Stimulated activated naive CD4-positive, alpha-beta T cell (primary cell): ENCODE data around the gene FCMR.
A peak's percentile ranks its signal among the peaks of the same experiment; 100 is the strongest.

Experiments used
- DNase-seq, 6 experiments: peaks; one replicate each; lab custom pipeline; 2025; lab: John Stamatoyannopoulos, UW

FCMR gene, protein sequence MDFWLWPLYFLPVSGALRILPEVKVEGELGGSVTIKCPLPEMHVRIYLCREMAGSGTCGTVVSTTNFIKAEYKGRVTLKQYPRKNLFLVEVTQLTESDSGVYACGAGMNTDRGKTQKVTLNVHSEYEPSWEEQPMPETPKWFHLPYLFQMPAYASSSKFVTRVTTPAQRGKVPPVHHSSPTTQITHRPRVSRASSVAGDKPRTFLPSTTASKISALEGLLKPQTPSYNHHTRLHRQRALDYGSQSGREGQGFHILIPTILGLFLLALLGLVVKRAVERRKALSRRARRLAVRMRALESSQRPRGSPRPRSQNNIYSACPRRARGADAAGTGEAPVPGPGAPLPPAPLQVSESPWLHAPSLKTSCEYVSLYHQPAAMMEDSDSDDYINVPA

DNA sequence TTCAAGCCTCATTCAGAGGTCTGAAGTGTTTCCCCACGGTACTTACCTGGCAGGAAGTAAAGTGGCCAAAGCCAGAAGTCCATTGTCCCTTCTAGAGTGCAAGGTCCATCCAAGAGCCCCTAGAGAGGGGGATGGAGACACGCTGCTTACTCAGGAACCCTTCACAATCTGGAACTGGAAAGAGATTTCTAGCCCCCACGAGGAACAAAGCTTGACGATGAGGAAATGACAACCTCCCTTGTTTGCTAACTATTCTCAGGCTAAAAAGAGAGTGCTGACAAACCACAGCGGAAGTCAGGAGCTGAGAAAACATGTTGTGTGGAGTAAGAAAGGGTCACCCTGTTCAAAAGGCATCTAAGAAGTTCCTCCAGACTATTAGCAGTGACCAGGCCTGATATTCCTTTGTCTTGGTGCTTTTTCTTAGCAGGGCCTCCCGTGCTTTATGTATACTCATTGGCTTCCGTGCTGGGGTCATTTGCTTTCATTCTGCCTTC, at the start of gene FCMR:
Gene FCMR, minus strand, starts transcription at position 170 of the 494 bp plus-strand sequence. Its CDS starts 87 bp downstream, at position 83.
- peak; percentile 29 to 83 (median 59) for DNase-seq

- no peak for DNase-seq
Measured at GRCh38 chr1:206971029-206971655, 49.4 kb upstream of the FCMR start.

DNA sequence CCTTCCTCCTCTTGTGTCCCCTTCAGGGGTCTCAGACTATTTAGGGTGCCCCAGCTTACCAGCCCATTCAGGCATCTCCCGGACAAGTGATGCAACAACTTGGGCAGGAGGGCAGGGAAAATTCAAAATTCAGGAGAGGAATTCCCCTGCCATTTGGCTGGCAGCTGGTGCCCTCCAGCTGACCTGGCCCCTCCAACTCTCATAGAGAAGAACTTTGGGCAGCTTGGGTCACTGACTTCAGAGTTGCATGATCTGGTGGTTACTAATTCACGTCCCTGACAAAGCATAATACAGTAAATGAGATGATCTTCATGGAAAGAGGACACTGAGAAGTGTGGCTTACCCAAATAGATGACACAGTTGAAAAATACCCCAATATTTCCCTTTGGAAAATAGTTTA, 48.7 kb upstream of the FCMR start, which contains the start of gene FCAMR:
Gene FCAMR, minus strand, starts transcription at position 15 of the 400 bp plus-strand sequence. CDS start 335 bp downstream, outside the sequence.
- DNase-seq = no peak

GRCh38 chr1:206969090-206969489, 47.3 kb upstream of the FCMR start:
- no peak for DNase-seq

GRCh38 chr1:206967096-206967849, 45.5 kb upstream of the FCMR start:
- peak in 1 of 6 experiments; percentile 6 for DNase-seq

DNA sequence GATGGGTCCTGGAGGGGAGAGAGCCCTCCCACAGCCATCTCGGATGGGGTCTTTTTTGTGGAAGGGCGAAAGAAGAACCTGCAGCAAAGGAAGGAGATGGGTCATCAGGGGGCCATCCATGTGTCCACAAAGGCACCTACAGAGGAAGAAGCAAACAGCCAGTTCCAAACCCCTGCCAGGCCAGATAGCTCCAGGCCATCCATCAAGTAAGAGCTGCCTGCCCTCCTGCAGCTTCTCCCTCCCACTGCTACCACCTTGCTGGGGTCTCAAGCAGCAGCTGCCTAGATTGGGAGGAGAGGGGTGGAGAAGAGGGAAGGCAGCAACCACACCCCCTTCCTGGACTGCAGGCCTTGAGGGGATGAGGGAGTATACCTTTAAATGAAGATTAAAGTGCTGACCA, 44.0 kb upstream of the FCMR start:
- no peak for DNase-seq

GRCh38 chr1:206963740-206964139, 42.0 kb upstream of the FCMR start:
- no peak for DNase-seq

DNA sequence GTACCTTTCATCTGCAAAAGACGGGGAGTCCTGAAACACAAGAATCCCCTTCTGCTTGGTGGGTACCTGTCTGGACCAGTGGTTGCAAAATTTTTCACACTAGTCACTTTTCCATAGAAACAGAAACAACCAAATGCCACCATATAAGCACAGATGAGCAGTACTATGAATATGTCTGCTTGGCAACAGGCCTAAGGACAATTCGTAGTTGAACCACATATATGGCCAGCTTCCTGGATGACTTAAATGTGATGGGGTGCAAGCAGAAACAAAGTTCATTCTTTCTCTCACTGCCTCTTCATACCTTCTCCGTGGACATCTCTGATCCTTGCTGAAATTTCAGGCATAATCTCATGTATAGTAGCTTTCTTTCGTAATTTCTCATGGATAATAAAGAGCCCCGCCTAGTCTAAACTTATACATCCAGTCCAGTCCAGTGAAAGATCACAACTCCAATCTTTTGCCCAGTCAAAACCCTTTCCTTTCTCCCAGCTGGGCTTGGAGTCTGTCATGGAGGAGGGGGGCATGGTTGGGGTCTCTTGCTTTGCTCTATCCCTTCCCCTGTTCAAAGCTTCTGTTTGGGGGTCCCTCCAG, 41.5 kb upstream of the FCMR start:
- DNase-seq = no peak

DNA sequence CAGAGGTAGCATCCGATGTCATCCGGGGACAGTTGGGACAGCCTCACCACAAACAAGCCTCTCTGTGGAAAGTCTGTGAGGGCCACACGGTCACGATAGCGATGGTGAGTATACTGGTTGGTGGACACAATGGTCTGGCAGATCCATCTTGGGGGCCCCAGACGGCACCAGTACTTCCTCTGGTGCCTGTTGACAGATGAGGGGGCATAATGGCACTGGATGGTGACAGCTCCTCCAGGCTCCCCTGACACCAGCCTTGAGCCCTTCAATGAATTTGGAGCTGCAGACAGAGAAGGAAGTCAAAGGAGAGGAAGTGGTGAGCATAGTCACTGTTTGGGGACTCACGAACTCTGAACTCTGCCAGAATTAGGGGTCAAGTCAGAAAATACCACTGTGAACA, 40.5 kb upstream of the FCMR start:
- no peak for DNase-seq

DNA sequence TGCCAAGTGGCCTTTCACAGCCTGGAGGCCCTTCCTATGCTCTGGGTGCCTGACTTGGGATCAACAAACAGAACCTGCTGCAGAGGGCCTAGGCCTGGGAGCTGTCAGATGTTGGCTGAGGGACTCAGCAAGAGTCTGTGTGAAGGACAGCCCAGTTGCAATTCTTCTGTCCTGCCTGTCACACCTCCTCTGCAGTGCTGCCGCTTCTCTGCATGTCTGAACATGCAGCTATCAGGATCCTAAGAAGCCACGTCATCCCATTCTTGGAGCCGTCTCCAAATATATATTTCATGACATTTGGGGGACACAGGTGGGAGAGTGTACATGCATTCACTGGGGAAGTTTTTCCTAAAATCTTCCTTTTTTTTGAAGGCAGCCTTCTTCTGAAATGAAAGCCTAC, 39.9 kb upstream of the FCMR start:
- DNase-seq = no peak

DNA sequence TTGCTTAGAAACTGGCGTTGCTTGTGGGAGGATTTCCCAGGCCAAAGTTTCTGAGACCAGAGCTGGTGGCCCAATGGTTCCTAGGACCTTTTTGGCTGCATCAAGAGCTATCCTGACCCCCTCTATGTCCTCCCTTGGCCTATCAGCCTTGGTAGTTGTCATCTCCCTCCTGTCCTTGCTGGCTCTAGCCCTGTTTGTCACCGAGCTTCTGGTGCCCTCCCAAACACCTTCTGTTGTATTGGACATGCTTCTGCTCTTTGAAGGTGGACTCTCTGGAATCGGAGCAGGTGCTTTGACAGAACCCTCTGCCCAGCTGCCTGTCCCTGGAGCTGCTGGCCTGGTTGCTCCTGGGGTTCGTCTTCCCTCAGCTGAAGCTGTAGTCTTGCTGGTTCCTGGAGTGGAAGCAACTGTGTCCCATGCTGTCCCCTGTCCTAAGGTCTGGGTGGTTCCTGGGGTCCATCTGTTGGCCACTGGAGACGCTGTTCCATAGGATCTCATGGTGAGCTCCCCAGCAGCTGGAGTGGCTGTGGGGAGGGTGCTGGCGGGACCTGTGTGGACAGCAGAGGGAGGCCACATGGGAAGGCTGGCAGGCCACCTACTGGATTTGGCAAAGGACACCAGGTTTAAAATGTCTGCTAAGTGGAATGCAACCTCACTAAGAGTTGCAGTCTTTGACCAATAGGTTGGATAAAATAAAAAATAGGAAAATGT, 39.1 kb upstream of the FCMR start:
- DNase-seq = no peak

- DNase-seq = no peak
Measured at GRCh38 chr1:206958144-206958543, 36.4 kb upstream of the FCMR start.

- no peak for DNase-seq
Measured at GRCh38 chr1:206957639-206958038, 35.9 kb upstream of the FCMR start.

DNA sequence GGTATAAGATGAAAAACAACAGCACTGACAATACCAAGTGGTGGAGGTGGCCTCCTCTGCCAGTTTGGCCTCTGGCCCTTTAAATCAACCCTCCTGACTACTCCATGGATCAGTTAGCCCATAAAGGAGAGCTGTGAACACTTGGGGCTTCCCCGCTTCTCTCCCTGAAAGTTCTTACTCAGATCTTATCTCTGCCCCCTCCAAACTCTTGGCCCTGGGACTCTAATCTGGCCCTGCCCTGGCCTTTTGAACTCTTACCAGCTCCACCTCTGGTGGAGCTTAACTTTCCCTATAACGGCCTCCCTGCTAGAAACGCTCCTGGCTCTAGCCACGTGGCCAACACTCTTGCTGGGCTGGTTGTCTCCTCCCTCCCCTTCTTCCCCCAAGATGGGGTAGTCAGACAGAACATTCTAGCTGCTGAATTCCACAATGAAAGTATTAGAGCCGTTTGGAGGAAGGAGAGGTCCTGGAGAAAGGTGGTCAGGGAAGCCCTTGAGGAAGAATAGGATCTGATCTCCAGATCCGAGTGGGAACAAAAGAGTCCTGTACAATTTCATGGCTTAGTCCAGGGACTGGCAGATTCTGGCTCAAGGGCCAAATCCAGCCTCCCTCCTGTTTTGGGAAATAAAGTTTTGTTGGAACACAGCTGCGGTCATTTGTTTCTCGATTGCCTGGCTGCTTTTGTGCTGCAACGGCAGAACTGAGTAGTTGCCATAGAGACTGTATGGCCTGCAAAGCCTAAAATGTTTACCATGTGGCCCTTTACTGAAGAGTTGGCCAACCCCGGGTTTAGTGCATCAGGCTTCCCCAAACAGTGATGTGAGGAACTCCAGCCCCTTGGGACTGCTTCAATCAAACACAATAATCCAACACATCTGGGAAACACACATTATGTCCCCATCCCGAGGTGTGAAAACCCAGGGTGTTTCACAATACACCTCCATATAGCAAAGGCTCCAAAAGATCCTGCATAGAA, 34.0 kb upstream of the FCMR start:
- no peak for DNase-seq

DNA sequence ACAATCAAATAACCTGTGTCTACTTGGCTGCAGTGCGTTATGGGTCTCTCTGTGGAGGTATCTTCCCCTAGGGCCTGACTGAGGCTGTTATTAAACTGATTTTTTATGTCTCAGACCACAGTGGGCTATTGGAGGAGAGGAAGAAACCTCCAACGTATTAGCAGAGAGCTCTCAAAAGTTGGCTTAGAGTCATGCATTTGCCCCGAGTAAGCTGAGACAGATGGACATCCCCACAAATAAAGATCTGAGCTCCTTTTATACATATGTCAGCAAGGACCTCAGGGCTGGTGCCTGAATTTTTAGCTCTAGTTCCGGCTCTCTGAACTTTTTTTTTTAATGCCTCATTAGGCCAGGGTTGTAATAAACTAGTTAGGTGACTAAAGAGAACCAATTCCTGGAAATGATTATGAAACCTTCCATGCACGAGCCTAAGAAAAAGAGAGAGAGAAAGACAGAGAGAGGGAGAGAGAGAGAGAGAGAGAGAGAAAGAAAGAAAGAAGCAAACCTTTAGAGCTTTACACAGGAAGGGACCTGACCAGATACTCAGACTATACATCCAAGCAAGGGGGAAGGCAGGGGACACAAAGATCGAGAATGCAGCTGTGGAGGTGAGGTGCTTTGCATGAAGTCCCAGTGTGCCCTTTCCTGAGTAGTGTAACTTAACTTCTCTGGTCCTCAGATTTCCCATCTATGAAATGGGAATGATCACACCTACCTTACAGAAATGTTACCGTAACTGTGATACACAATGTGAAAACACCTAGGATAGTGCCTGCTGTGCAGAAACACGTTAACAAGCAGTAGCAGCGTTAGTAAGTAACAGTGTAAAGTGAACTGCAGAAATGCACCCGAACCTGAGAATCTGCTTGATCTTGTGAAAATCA, 33.0 kb upstream of the FCMR start:
- DNase-seq = no peak

- DNase-seq = no peak
Measured at GRCh38 chr1:206953626-206954025, 31.9 kb upstream of the FCMR start.

DNA sequence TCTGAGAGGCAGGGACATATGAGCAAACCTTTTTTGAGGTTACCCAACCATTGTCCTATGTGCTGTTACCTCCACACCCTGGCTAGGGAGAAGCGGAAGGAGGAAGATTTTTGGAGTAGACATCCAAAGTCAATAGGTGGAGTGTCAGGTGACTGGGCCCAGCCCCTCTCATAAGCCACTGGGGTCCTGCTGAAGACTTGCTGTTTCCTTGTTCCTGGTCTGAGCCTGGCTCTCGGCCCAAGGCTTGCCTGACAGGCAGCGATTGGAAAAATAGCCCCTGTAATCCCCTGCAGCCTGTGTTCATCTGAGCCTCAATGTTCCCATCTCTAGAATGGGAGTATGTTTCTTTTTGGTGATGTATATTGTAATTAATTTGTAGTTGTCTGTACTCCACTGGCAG, 31.4 kb upstream of the FCMR start:
- DNase-seq = no peak

DNA sequence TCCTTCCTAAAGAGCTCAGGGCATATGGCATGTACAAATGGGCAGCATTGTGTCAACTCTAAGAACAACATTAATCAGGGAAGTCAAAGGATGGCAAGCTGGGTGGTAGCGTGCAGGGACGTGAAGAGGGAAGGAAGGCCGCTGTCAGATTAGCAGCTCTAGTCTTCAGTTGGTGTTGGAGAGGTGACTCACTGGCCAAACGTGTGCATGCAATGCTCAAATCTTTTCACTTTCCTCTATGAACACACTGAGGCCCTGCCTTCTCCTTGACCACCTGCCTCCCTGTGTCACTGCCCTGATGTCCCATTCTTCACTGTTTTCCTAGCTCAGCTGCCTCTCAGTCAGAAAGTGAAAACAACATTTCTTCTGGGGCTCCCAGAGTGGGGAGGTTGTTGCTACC, 30.4 kb upstream of the FCMR start:
- DNase-seq = no peak
